PC-3 (cell line): Measurements from ENCODE around the gene SLC35E3.

Source experiments
- EZH2 ChIP-seq: fragments of 300-600 bp; sonication (generic); IDR thresholded peaks from one replicate; pipeline ENCODE4 v1.6.1; 2017; ENCODE audit warnings: antibody characterized with exemption, mild to moderate bottlenecking, low read length; ENCODE audit not compliant: unreplicated experiment
- TF ChIP-seq, protein P1 (sequence below): fragments of 300-600 bp; sonication (generic); conservative IDR thresholded peaks from 2 replicates; pipeline ENCODE4 v1.5.1; 2017; ENCODE audit warnings: antibody characterized with exemption, low read depth, mild to moderate bottlenecking, low read length

DNA sequence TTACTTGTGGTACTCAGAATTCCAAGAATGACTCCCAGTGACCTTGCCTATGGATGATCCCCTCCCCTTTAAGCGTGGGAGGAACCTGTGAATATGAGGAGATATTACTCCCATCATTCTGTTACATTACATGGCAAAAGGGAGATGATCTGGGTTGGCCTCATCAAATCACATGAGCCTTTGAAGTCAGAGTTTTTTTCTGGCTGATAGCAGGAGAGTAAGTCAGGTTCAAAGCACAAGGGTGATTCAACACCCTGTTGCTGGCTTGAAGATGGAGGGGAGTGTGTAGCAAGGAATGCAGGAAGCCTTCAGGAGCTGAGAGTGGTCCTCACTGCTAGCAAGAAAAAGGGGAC is 52.9 kb downstream of the SLC35E3 start:
- TF ChIP-seq, protein P1, sequence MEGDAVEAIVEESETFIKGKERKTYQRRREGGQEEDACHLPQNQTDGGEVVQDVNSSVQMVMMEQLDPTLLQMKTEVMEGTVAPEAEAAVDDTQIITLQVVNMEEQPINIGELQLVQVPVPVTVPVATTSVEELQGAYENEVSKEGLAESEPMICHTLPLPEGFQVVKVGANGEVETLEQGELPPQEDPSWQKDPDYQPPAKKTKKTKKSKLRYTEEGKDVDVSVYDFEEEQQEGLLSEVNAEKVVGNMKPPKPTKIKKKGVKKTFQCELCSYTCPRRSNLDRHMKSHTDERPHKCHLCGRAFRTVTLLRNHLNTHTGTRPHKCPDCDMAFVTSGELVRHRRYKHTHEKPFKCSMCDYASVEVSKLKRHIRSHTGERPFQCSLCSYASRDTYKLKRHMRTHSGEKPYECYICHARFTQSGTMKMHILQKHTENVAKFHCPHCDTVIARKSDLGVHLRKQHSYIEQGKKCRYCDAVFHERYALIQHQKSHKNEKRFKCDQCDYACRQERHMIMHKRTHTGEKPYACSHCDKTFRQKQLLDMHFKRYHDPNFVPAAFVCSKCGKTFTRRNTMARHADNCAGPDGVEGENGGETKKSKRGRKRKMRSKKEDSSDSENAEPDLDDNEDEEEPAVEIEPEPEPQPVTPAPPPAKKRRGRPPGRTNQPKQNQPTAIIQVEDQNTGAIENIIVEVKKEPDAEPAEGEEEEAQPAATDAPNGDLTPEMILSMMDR: no peak
- TF ChIP-seq EZH2: no peak
